Measurements from ENCODE around the gene RASGEF1C. TPM values are rescaled to one million over a fixed set of nuclear protein-coding genes. Genes with fewer than 3 reads are reported as not detected.

RASGEF1C gene
- total and polyA plus RNA-seq, 7 donors, result 0.35 to 4.2 (median 1.1) TPM; not detected in 2

- no peak for TF ChIP-seq POLR2A (IDR thresholded peaks at IDR 0.05)
- no peak for TF ChIP-seq EP300 (IDR thresholded peaks at IDR 0.05)
- no peak for TF ChIP-seq CTCF (IDR thresholded peaks at IDR 0.05)
- TF ChIP-seq POLR2AphosphoS5 (IDR thresholded peaks at IDR 0.05), result peak in 2 of 4 donors; percentile 26
- WGBS, 2 donors, result 52 to 54% methylated on average over 32 of the region's 32 CpGs
These were observed 38.8 kb downstream of the RASGEF1C start for GRCh38 chr5:180170106-180170809.

DNA sequence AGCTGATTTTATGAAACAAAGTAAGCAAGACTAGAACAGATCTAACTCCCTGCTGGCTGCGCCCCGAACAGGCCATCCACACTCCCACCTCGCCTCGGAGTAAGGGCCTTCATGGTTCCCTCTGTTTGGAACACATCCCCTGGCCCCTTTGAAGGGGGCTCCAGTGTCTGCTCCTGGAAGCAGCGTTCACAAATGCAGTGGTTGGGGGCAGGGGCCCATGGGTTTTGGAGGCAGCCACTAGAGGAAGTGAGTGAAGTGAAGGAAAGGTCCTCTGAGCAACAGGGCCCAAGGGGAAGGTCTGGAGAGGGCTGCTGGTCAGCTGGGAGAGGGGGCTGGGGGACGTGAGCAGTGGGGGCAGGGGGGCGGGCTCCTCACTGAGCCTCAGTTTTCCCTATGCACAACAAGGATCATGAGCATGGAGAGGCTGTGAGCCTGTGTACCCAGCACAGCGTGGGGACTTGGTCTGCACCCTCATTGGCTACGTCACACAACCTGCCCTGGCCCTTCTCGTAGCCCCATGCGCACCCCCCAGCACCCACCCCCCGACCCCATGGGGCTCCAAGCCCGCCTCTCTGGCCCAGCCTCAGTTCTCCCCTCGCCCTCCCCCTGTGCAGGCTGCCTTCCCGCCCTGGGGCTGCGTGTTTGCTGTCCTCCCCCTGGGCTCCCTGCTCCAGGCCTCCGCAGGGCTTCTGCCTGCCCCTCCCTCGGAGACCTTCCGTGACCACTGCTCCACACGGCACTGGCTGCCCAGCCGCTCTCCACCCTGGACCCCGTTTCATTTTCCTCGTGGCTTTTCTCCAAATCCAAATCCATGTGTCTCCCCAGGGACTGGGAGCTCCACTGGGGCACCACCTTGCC, 39.5 kb downstream of the RASGEF1C start:
- intact Hi-C loops (cut with DNase I), result no loop called here

More at GRCh38 chr5:180170106-180170809, 38.8 kb downstream of the RASGEF1C start:
- H3K9me3 ChIP-seq, result no peaks in the 10 kb centered on the region
- no peaks in the 10 kb centered on the region for H3K36me3 ChIP-seq
- DNase-seq, result peak; percentile 74
- peak overlapping the region; percentile 39 to 68 (median 61) for H3K27ac ChIP-seq
- intact Hi-C loops (cut with DNase I), result no loop called here
- peaks cover 0 to 9% (median 4%) of the 10 kb centered on the region in 3 donors for H3K27me3 ChIP-seq
- H3K4me3 ChIP-seq, result no peak overlapping the region
- H3K4me1 ChIP-seq, result peaks cover 0 to 8% (median 2%) of the 10 kb centered on the region in 4 donors

GRCh38 chr5:180168758-180169157, 40.3 kb downstream of the RASGEF1C start:
- peaks cover 0 to 9% (median 4%) of the 10 kb centered on the region in 3 donors for H3K27me3 ChIP-seq
- TF ChIP-seq CTCF (IDR thresholded peaks at IDR 0.05), result no peak
- TF ChIP-seq POLR2A (IDR thresholded peaks at IDR 0.05), result no peak
- no peak for TF ChIP-seq EP300 (IDR thresholded peaks at IDR 0.05)
- TF ChIP-seq POLR2AphosphoS5 (IDR thresholded peaks at IDR 0.05), result no peak
- no peak overlapping the region for H3K4me3 ChIP-seq
- DNase-seq, result no peak
- no peaks in the 10 kb centered on the region for H3K36me3 ChIP-seq
- H3K9me3 ChIP-seq, result peaks cover 0 to 1% (median 0%) of the 10 kb centered on the region in 4 donors
- peaks cover 0 to 8% (median 2%) of the 10 kb centered on the region in 4 donors for H3K4me1 ChIP-seq
- intact Hi-C loops (cut with DNase I), result no loop called here
- peak overlapping the region in 1 of 4 donors; percentile 39 for H3K27ac ChIP-seq
- 77 to 81% methylated on average over 6 of the region's 6 CpGs for WGBS, 2 donors

More for the DNA sequence above, 39.5 kb downstream of the RASGEF1C start:
- peaks cover 0 to 9% (median 4%) of the 10 kb centered on the region in 3 donors for H3K27me3 ChIP-seq
- TF ChIP-seq EP300 (IDR thresholded peaks at IDR 0.05), result no peak
- no peak for TF ChIP-seq POLR2A (IDR thresholded peaks at IDR 0.05)
- no peak for TF ChIP-seq CTCF (IDR thresholded peaks at IDR 0.05)
- TF ChIP-seq POLR2AphosphoS5 (IDR thresholded peaks at IDR 0.05), result no peak
- no peaks in the 10 kb centered on the region for H3K36me3 ChIP-seq
- WGBS, 2 donors, result 63 to 65% methylated on average over 23 of the region's 23 CpGs
- H3K4me3 ChIP-seq, result no peak overlapping the region
- peaks cover 0 to 8% (median 2%) of the 10 kb centered on the region in 4 donors for H3K4me1 ChIP-seq
- peak overlapping the region; percentile 27 to 39 (median 35) for H3K27ac ChIP-seq
- H3K9me3 ChIP-seq, result no peaks in the 10 kb centered on the region
- no peak for DNase-seq

DNA sequence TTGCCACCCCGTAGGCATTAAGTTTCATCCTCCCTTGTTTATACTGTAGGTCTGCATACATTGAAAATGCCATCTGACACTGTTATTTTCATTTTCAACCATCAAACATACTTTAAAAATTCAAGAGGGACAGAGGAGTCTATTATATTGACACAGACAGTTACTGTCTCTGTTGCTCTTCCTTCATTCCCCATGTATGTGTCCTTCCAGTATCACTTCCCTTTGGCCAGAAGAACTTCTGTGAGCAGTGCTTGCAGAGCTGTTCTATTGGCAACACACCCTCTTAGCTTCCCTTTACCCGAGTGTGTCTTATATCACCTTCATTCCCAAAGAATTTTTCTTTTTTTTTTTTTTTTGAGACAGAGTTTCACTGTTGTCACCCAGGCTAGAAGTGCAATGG, 42.8 kb downstream of the RASGEF1C start:
- 50 to 55% methylated on average over 2 of the region's 2 CpGs for WGBS, 2 donors
- Histone ChIP-seq H3K9me3 (peaks cover 0 to 3% (median 0%) of the 10 kb centered on the region in 4 donors), H3K36me3 (no peaks in the 10 kb centered on the region), H3K27ac (no peak overlapping the region), H3K4me1 (no peaks in the 10 kb centered on the region), H3K4me3 (no peak overlapping the region), H3K27me3 (peaks cover 0 to 6% (median 5%) of the 10 kb centered on the region in 3 donors)
- intact Hi-C loops (cut with DNase I), result no loop called here
- no peak for DNase-seq
- TF ChIP-seq EP300 (IDR thresholded peaks at IDR 0.05) (no peak), POLR2A (IDR thresholded peaks at IDR 0.05) (no peak), CTCF (IDR thresholded peaks at IDR 0.05) (no peak), POLR2AphosphoS5 (IDR thresholded peaks at IDR 0.05) (no peak)
